HepG2 (cell line): ENCODE results near the gene DDX23. TPM values are rescaled to one million over a fixed set of nuclear protein-coding genes. Genes with fewer than 3 reads are reported as not detected.

ENCODE experiments used
- FIP1L1 ChIP-seq: fragments of 200-400 bp; formaldehyde crosslinking; IDR thresholded peaks from 2 replicates; pipeline ENCODE4 v1.6.1; 2018; ENCODE audit warnings: low read depth, mild to moderate bottlenecking, low read length, moderate library complexity, borderline replicate concordance; ENCODE audit not compliant: insufficient read depth
- GABPB1 ChIP-seq: IDR thresholded peaks from 2 replicates; pipeline ENCODE4 v1.6.1; 2016; ENCODE audit warnings: mild to moderate bottlenecking, missing genetic modification reagents, moderate library complexity, missing compliant biosample characterization
- KDM5B ChIP-seq: sonication (generic); formaldehyde crosslinking; IDR thresholded peaks from 2 replicates; pipeline ENCODE4 v1.4.0; 2020; ENCODE audit warnings: missing genetic modification reagents, mild to moderate bottlenecking, borderline replicate concordance
- MTA1 ChIP-seq: sonication (generic); formaldehyde crosslinking; IDR thresholded peaks from 2 replicates; pipeline ENCODE4 v1.4.0; 2020; ENCODE audit warnings: missing genetic modification reagents, mild to moderate bottlenecking, borderline replicate concordance
- RARG ChIP-seq: sonication (generic); formaldehyde crosslinking; IDR thresholded peaks from 2 replicates; pipeline ENCODE4 v1.4.0; 2020; ENCODE audit warnings: low read depth, mild to moderate bottlenecking, missing genetic modification reagents
- SP1 ChIP-seq, 2 experiments: fragments of 450-650 bp in 1 of 2; sonication (generic) in 1 of 2; formaldehyde crosslinking in 1 of 2; IDR thresholded peaks; 2 replicates each; pipeline versions ENCODE4 v1.4.0 to v1.6.1; 2016 to 2020; ENCODE audit warnings: missing genetic modification reagents in 1 of 2
- THYN1 ChIP-seq: sonication (generic); formaldehyde crosslinking; IDR thresholded peaks from 2 replicates; pipeline ENCODE4 v1.8.1; 2023; ENCODE audit warnings: low read depth, mild to moderate bottlenecking, moderate library complexity, missing genetic modification reagents, borderline replicate concordance
- ZBTB21 ChIP-seq: sonication (generic); formaldehyde crosslinking; IDR thresholded peaks from 2 replicates; pipeline ENCODE4 v1.4.0; 2020; ENCODE audit warnings: missing genetic modification reagents
- ZMYM2 ChIP-seq: sonication (generic); formaldehyde crosslinking; IDR thresholded peaks from 2 replicates; pipeline ENCODE4 v1.8.0; 2022; ENCODE audit warnings: mild to moderate bottlenecking, missing genetic modification reagents
- ZNF275 ChIP-seq: sonication (generic); formaldehyde crosslinking; IDR thresholded peaks from 2 replicates; pipeline ENCODE4 v1.8.0; 2022; ENCODE audit warnings: missing genetic modification reagents, mild to moderate bottlenecking, inconsistent platforms, borderline replicate concordance
- ZNF556 ChIP-seq: sonication (generic); formaldehyde crosslinking; IDR thresholded peaks from 2 replicates; pipeline ENCODE4 v1.4.0; 2020; ENCODE audit warnings: mild to moderate bottlenecking, missing genetic modification reagents, borderline replicate concordance
- ZNF704 ChIP-seq: sonication (generic); formaldehyde crosslinking; IDR thresholded peaks from 2 replicates; pipeline ENCODE4 v1.8.1; 2023; ENCODE audit warnings: mild to moderate bottlenecking, inconsistent platforms, moderate library complexity, missing genetic modification reagents, borderline replicate concordance
- ZNF775 ChIP-seq: sonication (generic); formaldehyde crosslinking; IDR thresholded peaks from 2 replicates; pipeline ENCODE4 v1.4.0; 2020; ENCODE audit warnings: missing genetic modification reagents, mild to moderate bottlenecking, moderate library complexity, borderline replicate concordance
- polyA plus RNA-seq, 8 experiments: library from polyadenylated mRNA; depleted of rRNA in 3 of 8; stranded (reverse) in 7 of 8; unstranded in 1 of 8; fragments of >200 nt; fragmentation: Illumina TruSeq in 4 of 8; extraction: Trizol in 4 of 8; gene quantifications; 2 replicates each; pipeline versions ENCODE4 v1.2.1 to v1.2.3, GENCODE V29; 2011 to 2016; ENCODE audit warnings: low read depth in 4 of 8, missing spikeins in 1 of 8, mixed read lengths in 1 of 8; ENCODE audit not compliant: insufficient read depth in 1 of 8
- total RNA-seq, 5 experiments: library from RNA; depleted of rRNA; stranded (reverse); fragments of >200 nt; fragmentation: Illumina TruSeq; extraction: Trizol; gene quantifications; 2 replicates each; pipeline ENCODE4 v1.2.3, GENCODE V29; 2016; ENCODE audit warnings: low read depth in 1 of 5
- TF ChIP-seq, protein P1 (sequence below): sonication (generic); formaldehyde crosslinking; IDR thresholded peaks from 2 replicates; pipeline ENCODE4 v1.4.0; 2020; ENCODE audit warnings: mild to moderate bottlenecking, missing genetic modification reagents, borderline replicate concordance
- TF ChIP-seq, protein P2 (sequence below): sonication (generic); formaldehyde crosslinking; IDR thresholded peaks from 2 replicates; pipeline ENCODE4 v1.4.0; 2020; ENCODE audit warnings: missing genetic modification reagents, borderline replicate concordance

Gene DDX23
- total and polyA plus RNA-seq, 2 of the 13 experiments (the other 11 are each of a cell fraction or from before 2014, with no cell fraction given) = 35.7 to 90.0 TPM

DNA sequence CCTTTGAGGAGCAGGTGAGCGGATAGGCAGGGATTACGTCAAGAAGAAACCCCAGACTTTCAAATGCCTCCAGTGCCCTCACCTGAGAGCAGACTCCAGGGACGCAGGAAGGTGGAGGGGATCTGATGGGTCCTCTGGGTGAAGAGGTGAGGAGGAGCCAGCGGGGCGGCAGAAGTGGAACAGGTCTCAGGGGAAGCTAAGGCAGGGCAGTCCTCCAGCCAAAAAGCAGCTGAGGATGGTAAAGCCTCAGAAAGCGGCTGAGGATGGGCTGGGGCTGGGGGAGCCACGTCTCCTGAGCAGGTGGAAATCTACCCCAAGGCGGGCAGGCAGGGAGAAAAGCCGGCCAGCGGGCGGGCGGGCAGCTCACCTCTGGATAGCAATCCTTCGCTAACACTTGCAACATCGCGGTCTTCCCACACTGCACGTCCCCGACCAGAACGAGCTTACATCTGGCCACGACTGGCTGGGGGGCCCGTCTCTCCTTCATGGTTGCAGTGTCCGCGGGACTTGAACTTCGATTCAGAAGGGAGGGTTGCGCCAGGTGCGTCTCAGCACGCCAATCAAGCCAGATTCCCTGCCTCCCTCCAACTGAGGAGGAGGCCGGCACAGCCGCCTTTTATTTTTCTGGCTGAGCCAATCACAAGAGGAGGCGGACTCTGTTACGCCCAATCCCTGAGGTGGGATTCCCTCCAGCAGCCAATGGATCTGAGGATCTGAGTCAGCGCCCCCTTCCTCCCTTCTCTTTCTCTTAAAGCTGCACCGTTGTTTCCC is 13.5 kb upstream of the DDX23 start, which contains the start of gene RND1 (continued):
- TF ChIP-seq FIP1L1 (no peak), GABPB1 (CRISPR knock-in tag) (peak; percentile 52; the same call in 1 of the 2 replicates), THYN1 (CRISPR knock-in tag) (0 out of 2 replicates have a peak, but pooled peaks have one; percentile 39), ZNF275 (peak; percentile 70; the same call in 1 of the 2 replicates), SP1 (IDR thresholded peaks at IDR 0.05) (no peak), SP1 (CRISPR knock-in tag; IDR thresholded peaks at IDR 0.05) (peak; percentile 29; the same call in 1 of the 2 replicates), ZMYM2 (CRISPR knock-in tag) (peak; percentile 33; the same call in 1 of the 2 replicates), RARG (CRISPR knock-in tag) (no peak), ZBTB21 (CRISPR knock-in tag) (no peak), ZNF775 (CRISPR knock-in tag) (peak; percentile 70; the same call in 1 of the 2 replicates), ZNF556 (CRISPR knock-in tag) (0 out of 2 replicates have a peak, but pooled peaks have one; percentile 56), KDM5B (CRISPR knock-in tag) (peak; percentile 75; the same call in 1 of the 2 replicates), MTA1 (0 out of 2 replicates have a peak, but pooled peaks have one; percentile 42), ZNF704 (CRISPR knock-in tag) (0 out of 2 replicates have a peak, but pooled peaks have one; percentile 65)
- TF ChIP-seq, protein P1, sequence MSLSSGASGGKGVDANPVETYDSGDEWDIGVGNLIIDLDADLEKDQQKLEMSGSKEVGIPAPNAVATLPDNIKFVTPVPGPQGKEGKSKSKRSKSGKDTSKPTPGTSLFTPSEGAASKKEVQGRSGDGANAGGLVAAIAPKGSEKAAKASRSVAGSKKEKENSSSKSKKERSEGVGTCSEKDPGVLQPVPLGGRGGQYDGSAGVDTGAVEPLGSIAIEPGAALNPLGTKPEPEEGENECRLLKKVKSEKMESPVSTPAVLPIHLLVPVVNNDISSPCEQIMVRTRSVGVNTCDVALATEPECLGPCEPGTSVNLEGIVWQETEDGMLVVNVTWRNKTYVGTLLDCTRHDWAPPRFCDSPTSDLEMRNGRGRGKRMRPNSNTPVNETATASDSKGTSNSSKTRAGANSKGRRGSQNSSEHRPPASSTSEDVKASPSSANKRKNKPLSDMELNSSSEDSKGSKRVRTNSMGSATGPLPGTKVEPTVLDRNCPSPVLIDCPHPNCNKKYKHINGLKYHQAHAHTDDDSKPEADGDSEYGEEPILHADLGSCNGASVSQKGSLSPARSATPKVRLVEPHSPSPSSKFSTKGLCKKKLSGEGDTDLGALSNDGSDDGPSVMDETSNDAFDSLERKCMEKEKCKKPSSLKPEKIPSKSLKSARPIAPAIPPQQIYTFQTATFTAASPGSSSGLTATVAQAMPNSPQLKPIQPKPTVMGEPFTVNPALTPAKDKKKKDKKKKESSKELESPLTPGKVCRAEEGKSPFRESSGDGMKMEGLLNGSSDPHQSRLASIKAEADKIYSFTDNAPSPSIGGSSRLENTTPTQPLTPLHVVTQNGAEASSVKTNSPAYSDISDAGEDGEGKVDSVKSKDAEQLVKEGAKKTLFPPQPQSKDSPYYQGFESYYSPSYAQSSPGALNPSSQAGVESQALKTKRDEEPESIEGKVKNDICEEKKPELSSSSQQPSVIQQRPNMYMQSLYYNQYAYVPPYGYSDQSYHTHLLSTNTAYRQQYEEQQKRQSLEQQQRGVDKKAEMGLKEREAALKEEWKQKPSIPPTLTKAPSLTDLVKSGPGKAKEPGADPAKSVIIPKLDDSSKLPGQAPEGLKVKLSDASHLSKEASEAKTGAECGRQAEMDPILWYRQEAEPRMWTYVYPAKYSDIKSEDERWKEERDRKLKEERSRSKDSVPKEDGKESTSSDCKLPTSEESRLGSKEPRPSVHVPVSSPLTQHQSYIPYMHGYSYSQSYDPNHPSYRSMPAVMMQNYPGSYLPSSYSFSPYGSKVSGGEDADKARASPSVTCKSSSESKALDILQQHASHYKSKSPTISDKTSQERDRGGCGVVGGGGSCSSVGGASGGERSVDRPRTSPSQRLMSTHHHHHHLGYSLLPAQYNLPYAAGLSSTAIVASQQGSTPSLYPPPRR (CRISPR knock-in tag) = peak; percentile 68; the same call in 1 of the 2 replicates
- TF ChIP-seq, protein P2, sequence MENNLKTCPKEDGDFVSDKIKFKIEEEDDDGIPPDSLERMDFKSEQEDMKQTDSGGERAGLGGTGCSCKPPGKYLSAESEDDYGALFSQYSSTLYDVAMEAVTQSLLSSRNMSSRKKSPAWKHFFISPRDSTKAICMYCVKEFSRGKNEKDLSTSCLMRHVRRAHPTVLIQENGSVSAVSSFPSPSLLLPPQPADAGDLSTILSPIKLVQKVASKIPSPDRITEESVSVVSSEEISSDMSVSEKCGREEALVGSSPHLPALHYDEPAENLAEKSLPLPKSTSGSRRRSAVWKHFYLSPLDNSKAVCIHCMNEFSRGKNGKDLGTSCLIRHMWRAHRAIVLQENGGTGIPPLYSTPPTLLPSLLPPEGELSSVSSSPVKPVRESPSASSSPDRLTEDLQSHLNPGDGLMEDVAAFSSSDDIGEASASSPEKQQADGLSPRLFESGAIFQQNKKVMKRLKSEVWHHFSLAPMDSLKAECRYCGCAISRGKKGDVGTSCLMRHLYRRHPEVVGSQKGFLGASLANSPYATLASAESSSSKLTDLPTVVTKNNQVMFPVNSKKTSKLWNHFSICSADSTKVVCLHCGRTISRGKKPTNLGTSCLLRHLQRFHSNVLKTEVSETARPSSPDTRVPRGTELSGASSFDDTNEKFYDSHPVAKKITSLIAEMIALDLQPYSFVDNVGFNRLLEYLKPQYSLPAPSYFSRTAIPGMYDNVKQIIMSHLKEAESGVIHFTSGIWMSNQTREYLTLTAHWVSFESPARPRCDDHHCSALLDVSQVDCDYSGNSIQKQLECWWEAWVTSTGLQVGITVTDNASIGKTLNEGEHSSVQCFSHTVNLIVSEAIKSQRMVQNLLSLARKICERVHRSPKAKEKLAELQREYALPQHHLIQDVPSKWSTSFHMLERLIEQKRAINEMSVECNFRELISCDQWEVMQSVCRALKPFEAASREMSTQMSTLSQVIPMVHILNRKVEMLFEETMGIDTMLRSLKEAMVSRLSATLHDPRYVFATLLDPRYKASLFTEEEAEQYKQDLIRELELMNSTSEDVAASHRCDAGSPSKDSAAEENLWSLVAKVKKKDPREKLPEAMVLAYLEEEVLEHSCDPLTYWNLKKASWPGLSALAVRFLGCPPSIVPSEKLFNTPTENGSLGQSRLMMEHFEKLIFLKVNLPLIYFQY (CRISPR knock-in tag) = 0 out of 2 replicates have a peak, but pooled peaks have one; percentile 46
